IMR-90 (cell line): Measurements from ENCODE around the gene GMPR. TPM values are rescaled to one million over a fixed set of nuclear protein-coding genes. Genes with fewer than 3 reads are reported as not detected.

Experiments
- ATAC-seq: fragments of 200-7000 bp; cut with Tn5 transposase; 2 replicates; pipeline ENCODE4 v1.9.1; 2020; ENCODE audit warnings: low read depth, mild to moderate bottlenecking, moderate library complexity
- BruUV-seq: library from RNA; stranded (reverse); fragments of 400-500 nt; replicated peaks from 2 replicates; lab custom pipeline; 2021; lab: Mats Ljungman, UMichigan
- CTCF ChIA-PET: fragments of 300-600 bp; formaldehyde crosslinking; extraction: SDS; loops from one replicate; lab custom pipeline; 2021; ENCODE audit warnings: antibody characterized with exemption; lab: Yijun Ruan, JAX
- POLR2A ChIA-PET: fragments of 300-600 bp; sonication (Branson Sonifier 250); formaldehyde crosslinking; loops from one replicate; lab custom pipeline; 2022; ENCODE audit warnings: antibody characterized with exemption; ENCODE audit not compliant: unreplicated experiment; lab: Charles Lee
- DNase-seq: peaks from one replicate; pipeline ENCODE4 v3.0.0; 2013
- H2AFZ ChIP-seq: replicated peaks from 2 replicates; pipeline ENCODE3; 2013; ENCODE audit warnings: low read length, mild to moderate bottlenecking; ENCODE audit not compliant: poor library complexity
- H2AK5ac ChIP-seq: 2 replicates; pipeline ENCODE4 v1.6.1; 2013; ENCODE audit warnings: low read depth, low read length, inconsistent platforms
- H2AK9ac ChIP-seq: replicated peaks from 2 replicates; pipeline ENCODE3; 2013; ENCODE audit warnings: mild to moderate bottlenecking, low read depth, low read length, moderate library complexity; ENCODE audit not compliant: poor library complexity
- H2BK120ac ChIP-seq: 2 replicates; pipeline ENCODE4 v1.6.1; 2013; ENCODE audit warnings: low read depth, low read length, inconsistent platforms
- H2BK15ac ChIP-seq: 3 replicates; pipeline ENCODE4 v1.6.1; 2013; ENCODE audit warnings: low read depth, low read length, inconsistent platforms
- H2BK20ac ChIP-seq: 2 replicates; pipeline ENCODE4 v1.6.1; 2013; ENCODE audit warnings: low read depth, mild to moderate bottlenecking, inconsistent platforms, low read length, moderate library complexity
- H2BK5ac ChIP-seq: 2 replicates; pipeline ENCODE4 v1.6.1; 2013; ENCODE audit warnings: mild to moderate bottlenecking, low read depth, low read length, inconsistent platforms; ENCODE audit not compliant: poor library complexity, severe bottlenecking
- H3K14ac ChIP-seq: replicated peaks from 2 replicates; pipeline ENCODE4 v1.6.1; 2013; ENCODE audit warnings: low read depth, low read length, inconsistent platforms
- H3K18ac ChIP-seq: 2 replicates; pipeline ENCODE4 v1.6.1; 2013; ENCODE audit warnings: low read depth, low read length, control low read depth
- H3K23ac ChIP-seq: 2 replicates; pipeline ENCODE4 v1.6.1; 2013; ENCODE audit warnings: low read depth, low read length, inconsistent platforms
- H3K27ac ChIP-seq: 2 replicates; pipeline ENCODE4 v1.5.1; 2013; ENCODE audit warnings: mild to moderate bottlenecking, control low read depth, low read length; ENCODE audit not compliant: insufficient read depth
- H3K27me3 ChIP-seq: 2 replicates; pipeline ENCODE4 v1.6.1; 2013; ENCODE audit warnings: low read length; ENCODE audit not compliant: control insufficient read depth, insufficient read depth
- H3K36me3 ChIP-seq: 2 replicates; pipeline ENCODE4 v1.6.1; 2013; ENCODE audit warnings: low read length, mixed read lengths; ENCODE audit not compliant: control insufficient read depth, insufficient read depth
- H3K4ac ChIP-seq: 2 replicates; pipeline ENCODE4 v1.6.1; 2013; ENCODE audit warnings: low read depth, low read length, inconsistent platforms
- H3K4me1 ChIP-seq: 2 replicates; pipeline ENCODE4 v1.6.1; 2013; ENCODE audit warnings: low read length, mixed read lengths; ENCODE audit not compliant: control insufficient read depth, insufficient read depth
- H3K4me2 ChIP-seq: 2 replicates; pipeline ENCODE4 v1.6.1; 2013; ENCODE audit warnings: low read depth, mild to moderate bottlenecking, control low read depth, low read length, moderate library complexity
- H3K4me3 ChIP-seq: 2 replicates; pipeline ENCODE4 v1.5.1; 2013; ENCODE audit warnings: low read depth, mild to moderate bottlenecking, control low read depth, low read length, moderate library complexity; ENCODE audit not compliant: insufficient read depth
- H3K56ac ChIP-seq: 2 replicates; pipeline ENCODE4 v1.6.1; 2013; ENCODE audit warnings: low read length, inconsistent platforms; ENCODE audit not compliant: insufficient read depth; ENCODE audit errors: extremely low read depth
- H3K79me1 ChIP-seq, 2 experiments: 2 replicates each; pipeline ENCODE4 v1.6.1; 2013; ENCODE audit warnings: low read length in 2 of 2, inconsistent platforms in 1 of 2, low read depth in 1 of 2
- H3K9ac ChIP-seq: 2 replicates; pipeline ENCODE4 v1.6.1; 2013; ENCODE audit warnings: low read depth, low read length, control low read depth
- H3K9me1 ChIP-seq: 2 replicates; pipeline ENCODE4 v1.6.1; 2013; ENCODE audit warnings: low read length, inconsistent platforms; ENCODE audit not compliant: insufficient read depth
- H3K9me3 ChIP-seq: 2 replicates; pipeline ENCODE4 v1.6.1; 2013; ENCODE audit warnings: low read length; ENCODE audit not compliant: control insufficient read depth, insufficient read depth
- H4K20me1 ChIP-seq: 2 replicates; pipeline ENCODE4 v1.6.1; 2013; ENCODE audit warnings: low read length, inconsistent platforms; ENCODE audit not compliant: insufficient read depth
- H4K5ac ChIP-seq: 2 replicates; pipeline ENCODE4 v1.6.1; 2013; ENCODE audit warnings: mild to moderate bottlenecking, low read depth, low read length, control low read depth
- H4K8ac ChIP-seq, 2 experiments: 2 replicates each; pipeline ENCODE4 v1.6.1; 2013; ENCODE audit warnings: low read depth in 2 of 2, low read length in 2 of 2, control low read depth in 1 of 2, inconsistent platforms in 1 of 2
- H4K91ac ChIP-seq: 2 replicates; pipeline ENCODE4 v1.6.1; 2013; ENCODE audit warnings: low read depth, low read length, inconsistent platforms; ENCODE audit not compliant: insufficient read depth
- BHLHE40 ChIP-seq: fragments of 150-350 bp; IDR thresholded peaks from 2 replicates; pipeline ENCODE4 v1.6.1; 2016; ENCODE audit warnings: mild to moderate bottlenecking, low read depth, low read length
- CEBPB ChIP-seq: IDR thresholded peaks from 2 replicates; pipeline ENCODE4 v1.6.1; 2012; ENCODE audit warnings: low read depth, low read length, improper control_type of control experiment
- CHD1 ChIP-seq: IDR thresholded peaks from 2 replicates; pipeline ENCODE4 v1.6.1; 2012; ENCODE audit warnings: low read depth, low read length, improper control_type of control experiment
- CTCF ChIP-seq: conservative IDR thresholded peaks from 2 replicates; pipeline ENCODE4 v1.5.1; 2012; ENCODE audit warnings: mild to moderate bottlenecking, low read depth, low read length, improper control_type of control experiment
- FOS ChIP-seq: fragments of 150-350 bp; IDR thresholded peaks from 2 replicates; pipeline ENCODE4 v1.6.1; 2016; ENCODE audit warnings: low read depth, low read length
- MAFK ChIP-seq: IDR thresholded peaks from 2 replicates; pipeline ENCODE4 v1.6.1; 2012; ENCODE audit warnings: low read depth, low read length, improper control_type of control experiment
- MAZ ChIP-seq: IDR thresholded peaks from 2 replicates; pipeline ENCODE4 v1.6.1; 2012; ENCODE audit warnings: low read depth, mild to moderate bottlenecking, low read length, improper control_type of control experiment, moderate library complexity, borderline replicate concordance
- MXI1 ChIP-seq: IDR thresholded peaks from 2 replicates; pipeline ENCODE4 v1.6.1; 2012; ENCODE audit warnings: low read depth, mild to moderate bottlenecking, low read length, moderate library complexity, borderline replicate concordance
- NFE2L2 ChIP-seq: fragments of 150-350 bp; IDR thresholded peaks from 2 replicates; pipeline ENCODE4 v1.6.1; 2016; ENCODE audit warnings: low read depth, mild to moderate bottlenecking, low read length
- POLR2A ChIP-seq: IDR thresholded peaks from 2 replicates; pipeline ENCODE4 v1.6.1; 2012; ENCODE audit warnings: mild to moderate bottlenecking, low read depth, low read length
- RAD21 ChIP-seq: IDR thresholded peaks from 2 replicates; pipeline ENCODE4 v1.6.1; 2012; ENCODE audit warnings: low read length, improper control_type of control experiment
- RCOR1 ChIP-seq: IDR thresholded peaks from 2 replicates; pipeline ENCODE4 v1.6.1; 2012; ENCODE audit warnings: mild to moderate bottlenecking, low read length, improper control_type of control experiment; ENCODE audit not compliant: insufficient replicate concordance
- RFX5 ChIP-seq: IDR thresholded peaks from 2 replicates; pipeline ENCODE4 v1.8.0; 2012; ENCODE audit warnings: low read depth, mild to moderate bottlenecking, low read length, moderate library complexity
- SMC3 ChIP-seq: fragments of 150-350 bp; IDR thresholded peaks from 2 replicates; pipeline ENCODE4 v1.6.1; 2016; ENCODE audit warnings: low read depth, mild to moderate bottlenecking, antibody characterized with exemption, low read length, moderate library complexity
- USF2 ChIP-seq: fragments of 150-350 bp; IDR thresholded peaks from 2 replicates; pipeline ENCODE4 v1.6.1; 2017; ENCODE audit warnings: mild to moderate bottlenecking, antibody characterized with exemption, low read length, low read depth
- WGBS, 2 experiments: methylation state at CpG; one replicate each; pipeline versions ENCODE4 v1.1.5 to v1.1.7; 2013; ENCODE audit warnings: missing lambda C conversion rate in 2 of 2; ENCODE audit not compliant: insufficient read length in 1 of 2; ENCODE audit errors: extremely low coverage in 2 of 2; 5-methylcytosine and 5-hydroxymethylcytosine counted together
- dilution Hi-C: fragments of 300-500 bp; cut with HindIII; formaldehyde crosslinking; loops from one replicate; pipeline ENCODE4 v1.14.3; 2018; ENCODE audit warnings: low sequenced_read_pairs; ENCODE audit not compliant: unreplicated experiment
- in situ Hi-C: fragments of 300-500 bp; cut with MboI; formaldehyde crosslinking; loops from 3 replicates; pipeline ENCODE4 v1.14.3; 2019; ENCODE audit warnings: low sequenced_read_pairs, inconsistent platforms, mixed read lengths
- intact Hi-C: fragments of 100-400 bp; cut with micrococcal nuclease; formaldehyde crosslinking; loops from 2 replicates; pipeline ENCODE4 v1.10.0; 2022
- polyA plus RNA-seq, 3 experiments: library from polyadenylated mRNA; depleted of rRNA; stranded (reverse); fragments of >200 nt; gene quantifications; 2 replicates each; pipeline ENCODE4 v1.2.3, GENCODE V29; 2012; ENCODE audit warnings: low replicate concordance in 1 of 3
- total RNA-seq: library from RNA; depleted of rRNA; stranded (reverse); fragments of >200 nt; gene quantifications from 2 replicates; pipeline ENCODE4 v1.2.3, GENCODE V29; 2012

The GMPR gene
- total and polyA plus RNA-seq, 2 of the 4 experiments (the other 2 are of a cell fraction) = 6.3 to 8.6 TPM

- ChIA-PET POLR2A (no interaction called here), CTCF (interaction anchor here (1.0 kb wide), 1 partner anchor 14 kb away, joined by 4 read pairs; no protein-coding TSS in a partner anchor)
- ATAC-seq (no peak), DNase-seq (no peak)
- Histone ChIP-seq H3K9ac (no peak overlapping the region), H3K4me1 (no peaks in the 10 kb centered on the region), H3K23ac (no peak overlapping the region), H2AK9ac (no peak overlapping the region), H2AK5ac (no peak overlapping the region), H3K27ac (no peak overlapping the region), H3K4me2 (no peak overlapping the region), H2BK5ac (no peak overlapping the region), H3K9me1 (no peaks in the 10 kb centered on the region), H4K5ac (no peak overlapping the region), H3K79me1 (no peaks in the 10 kb centered on the region), H4K20me1 (no peaks in the 10 kb centered on the region), H3K18ac (no peak overlapping the region), H3K4me3 (no peak overlapping the region), H3K56ac (no peak overlapping the region), H4K8ac (no peak overlapping the region), H3K9me3 (no peaks in the 10 kb centered on the region), H2BK120ac (no peak overlapping the region), H3K27me3 (no peaks in the 10 kb centered on the region), H3K4ac (no peak overlapping the region), H4K91ac (no peak overlapping the region), H2AFZ (no peak overlapping the region), H3K36me3 (peaks cover 23% of the 10 kb centered on the region), H2BK15ac (no peak overlapping the region), H2BK20ac (no peak overlapping the region), H3K14ac (no peak overlapping the region)
- intact Hi-C loops (no loop called here), dilution Hi-C loops (no loop called here), in situ Hi-C loops (no loop called here)
- no TSS peak for BruUV-seq
- WGBS, 2 experiments = 63% methylated on average over 4 of the region's 27 CpGs; no CpG with 5 or more reads in 1 of the 2 experiments
- TF ChIP-seq RFX5 = no peak
- no peak for TF ChIP-seq CTCF
- TF ChIP-seq CHD1 = no peak
- no peak for TF ChIP-seq MAFK
- TF ChIP-seq MAZ = no peak
- no peak for TF ChIP-seq SMC3
- TF ChIP-seq FOS = no peak
- TF ChIP-seq RAD21 = no peak
- TF ChIP-seq POLR2A = no peak
- no peak for TF ChIP-seq NFE2L2
- no peak for TF ChIP-seq USF2
- no peak for TF ChIP-seq MXI1
- TF ChIP-seq CEBPB = no peak
- TF ChIP-seq RCOR1 = no peak
- TF ChIP-seq BHLHE40 = no peak
These were observed 64.5 kb downstream of the GMPR start for GRCh38 chr6:16302721-16303552.
